B cell (primary cell): ENCODE results near the gene INPP5J. TPM values are rescaled to one million over a fixed set of nuclear protein-coding genes. Genes with fewer than 3 reads are reported as not detected.

ENCODE experiments used
- ATAC-seq: fragments of 200-7000 bp; cut with Tn5 transposase; one replicate; pipeline ENCODE4 v1.10.0; 2021; ENCODE audit warnings: low read depth, mild to moderate bottlenecking, moderate number of reproducible peaks, moderate library complexity
- CTCF ChIA-PET: fragments of 350-600 bp; sonication (Branson Sonifier 250); formaldehyde crosslinking; loops from one replicate; lab custom pipeline; 2021; ENCODE audit warnings: antibody characterized with exemption, inconsistent platforms; lab: Charles Lee
- POLR2A ChIA-PET: fragments of 350-600 bp; sonication (Branson Sonifier 250); formaldehyde crosslinking; loops from one replicate; lab custom pipeline; 2021; ENCODE audit warnings: antibody characterized with exemption; lab: Charles Lee
- DNase-seq: peaks from one replicate; pipeline ENCODE4 v3.0.0; 2013
- H2AFZ ChIP-seq: 2 replicates; pipeline ENCODE4 v1.6.1; 2012; ENCODE audit warnings: mild to moderate bottlenecking, low read depth, low read length; ENCODE audit not compliant: insufficient read depth, poor library complexity, severe bottlenecking
- H3K27ac ChIP-seq, 2 donors: 1 replicate in 1 of 2; 2 replicates in 1 of 2; pipeline ENCODE4 v1.5.1; 2012 to 2013; ENCODE audit warnings: low read length in 2 of 2, mild to moderate bottlenecking in 2 of 2, moderate library complexity in 1 of 2
- H3K27me3 ChIP-seq, 4 experiments: fragments of 200-600 bp in 1 of 4; sonication (generic) in 1 of 4; replicated peaks in 1 of 4; 1 replicate in 2 of 4; 2 replicates in 2 of 4; pipeline versions ENCODE4 v1.6.1 to v1.7.0; 2013 to 2016; ENCODE audit warnings: low read length in 3 of 4, mild to moderate bottlenecking in 2 of 4, mixed read lengths in 1 of 4, moderate library complexity in 1 of 4; ENCODE audit not compliant: insufficient read depth in 4 of 4, control insufficient read depth in 3 of 4; ENCODE audit errors: control extremely low read depth in 1 of 4
- H3K36me3 ChIP-seq, 2 experiments: replicated peaks in 1 of 2; 1 replicate in 1 of 2; 2 replicates in 1 of 2; pipeline versions ENCODE4 v1.6.1 to v1.7.1; 2013; ENCODE audit warnings: low read length in 1 of 2; ENCODE audit not compliant: insufficient read depth in 2 of 2, control insufficient read depth in 1 of 2; ENCODE audit errors: control extremely low read depth in 1 of 2, extremely low read depth in 1 of 2
- H3K4me1 ChIP-seq, 2 donors: fragments of 200-600 bp in 1 of 2; sonication (generic) in 1 of 2; 1 replicate in 1 of 2; 2 replicates in 1 of 2; pipeline versions ENCODE4 v1.5.1 to v1.6.1; 2013 to 2017; ENCODE audit warnings: low read length in 2 of 2; ENCODE audit not compliant: control insufficient read depth in 2 of 2, insufficient read depth in 2 of 2
- H3K4me2 ChIP-seq: replicated peaks from 2 replicates; pipeline ENCODE3; 2012; ENCODE audit warnings: mild to moderate bottlenecking, low read depth, low read length; ENCODE audit not compliant: poor library complexity, severe bottlenecking
- H3K4me3 ChIP-seq, 5 experiments: fragments of 200-600 bp in 1 of 5; sonication (generic) in 1 of 5; 1 replicate in 3 of 5; 2 replicates in 2 of 5; pipeline versions ENCODE4 v1.5.1 to v1.7.0; 2011 to 2016; ENCODE audit warnings: low read length in 4 of 5, mild to moderate bottlenecking in 4 of 5, low read depth in 2 of 5, control low read depth in 1 of 5, moderate library complexity in 1 of 5; ENCODE audit not compliant: insufficient read depth in 1 of 5; ENCODE audit errors: control extremely low read depth in 1 of 5, extremely low read depth in 1 of 5
- H3K79me2 ChIP-seq: fragments of 200-600 bp; sonication (generic); one replicate; pipeline ENCODE4 v1.6.0; 2016; ENCODE audit warnings: low read length; ENCODE audit not compliant: control insufficient read depth, insufficient read depth
- H3K9ac ChIP-seq: fragments of 200-600 bp; sonication (generic); 2 replicates; pipeline ENCODE4 v1.6.1; 2017; ENCODE audit warnings: mild to moderate bottlenecking, low read length, moderate library complexity
- H3K9me3 ChIP-seq, 3 donors: one replicate each; pipeline versions ENCODE4 v1.6.1 to v1.7.1; 2013; ENCODE audit warnings: low read length in 2 of 3; ENCODE audit not compliant: control insufficient read depth in 2 of 3, insufficient read depth in 1 of 3; ENCODE audit errors: control extremely low read depth in 1 of 3
- H4K20me1 ChIP-seq: 2 replicates; pipeline ENCODE4 v1.6.0; 2012; ENCODE audit warnings: mild to moderate bottlenecking, low read length; ENCODE audit not compliant: insufficient read depth, control insufficient read depth, poor library complexity, severe bottlenecking
- H3K27ac Mint-ChIP-seq: one replicate; pipeline ENCODE4 v1.8.0; 2021; ENCODE audit warnings: mixed read lengths
- H3K27me3 Mint-ChIP-seq: one replicate; pipeline ENCODE4 v1.8.0; 2021; ENCODE audit warnings: mixed read lengths
- H3K4me1 Mint-ChIP-seq: one replicate; pipeline ENCODE4 v1.8.0; 2021; ENCODE audit warnings: mixed read lengths
- H3K4me3 Mint-ChIP-seq: one replicate; pipeline ENCODE4 v1.8.0; 2021; ENCODE audit warnings: mixed read lengths
- H3K9me3 Mint-ChIP-seq: one replicate; pipeline ENCODE4 v1.8.0; 2022; ENCODE audit warnings: mixed read lengths; ENCODE audit not compliant: insufficient read depth
- CTCF ChIP-seq: fragments of 200-600 bp; IDR thresholded peaks from one replicate; pipeline ENCODE4 v1.8.0; 2022; ENCODE audit warnings: antibody characterized with exemption, mild to moderate bottlenecking
- EZH2 ChIP-seq: IDR thresholded peaks from 2 replicates; pipeline ENCODE4 v1.6.1; 2012; ENCODE audit warnings: borderline replicate concordance, low read depth, mild to moderate bottlenecking, moderate library complexity, low read length; ENCODE audit not compliant: insufficient read depth, poor library complexity, severe bottlenecking
- WGBS: methylation state at CpG from one replicate; pipeline ENCODE4 v1.1.5; 2013; ENCODE audit warnings: missing lambda C conversion rate; ENCODE audit not compliant: insufficient coverage; 5-methylcytosine and 5-hydroxymethylcytosine counted together
- intact Hi-C: fragments of 100-400 bp; cut with micrococcal nuclease; formaldehyde crosslinking; loops from one replicate; pipeline ENCODE4 v1.10.0; 2022
- polyA plus RNA-seq: library from polyadenylated mRNA; depleted of rRNA; stranded (reverse); fragments of >200 nt; gene quantifications from 2 replicates; pipeline ENCODE4 v1.2.3, GENCODE V29; 2012
- total RNA-seq, 2 donors: library from RNA; stranded (reverse); fragments of 120-200 nt in 1 of 2; gene quantifications; 1 replicate in 1 of 2; 2 replicates in 1 of 2; pipeline versions ENCODE4 v1.2.3 to v1.2.4, GENCODE V29; 2013 to 2022

The INPP5J gene
- total and polyA plus RNA-seq, 2 donors (not counting 1 experiment from before 2014, with no cell fraction given), result 0.07 to 0.52 TPM

DNA sequence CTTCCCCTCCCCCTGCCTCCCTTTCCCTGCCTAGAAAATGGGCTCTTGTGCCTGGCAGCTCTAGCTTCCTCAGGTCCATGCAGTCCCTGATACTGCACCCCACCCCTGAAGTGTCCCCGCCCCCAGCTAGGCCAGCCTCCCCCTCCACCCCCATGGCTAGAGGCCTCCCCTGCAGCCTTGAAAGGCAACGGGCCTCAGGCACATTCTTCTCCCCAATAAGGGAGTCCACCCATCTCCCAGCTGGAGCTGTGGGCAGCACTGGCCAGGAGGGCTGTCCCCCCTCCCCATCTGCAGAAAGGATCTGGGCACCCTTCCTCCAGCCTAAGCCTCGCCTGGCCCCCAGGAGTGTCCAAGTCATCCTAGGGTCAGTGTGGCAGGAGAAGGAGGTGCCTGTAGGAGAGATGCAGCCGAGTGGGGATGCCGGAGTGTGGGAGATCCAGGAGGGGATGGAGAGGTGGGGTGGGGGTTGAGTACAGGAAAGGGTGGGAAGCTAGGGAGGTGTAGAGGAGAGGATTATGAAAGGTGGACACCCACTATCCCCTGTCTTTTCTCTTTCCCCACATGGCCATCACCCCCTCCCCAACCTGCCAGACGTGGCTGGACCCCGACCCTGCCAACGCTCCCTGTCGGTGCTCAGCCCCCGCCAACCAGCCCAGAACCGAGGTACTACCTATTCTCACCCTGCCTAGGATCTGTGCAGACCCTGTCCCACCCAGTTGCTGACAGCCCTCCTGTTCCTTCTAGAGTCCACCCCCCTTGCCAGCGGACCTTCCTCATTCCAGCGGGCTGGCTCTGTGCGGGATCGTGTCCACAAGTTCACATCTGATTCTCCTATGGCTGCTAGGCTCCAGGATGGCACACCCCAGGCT lies 32.3 kb upstream of the INPP5J start:
- Mint-ChIP-seq H3K27ac (peak overlapping the region; percentile 53), H3K4me3 (no peak overlapping the region), H3K4me1 (peaks cover 14% of the 10 kb centered on the region), H3K9me3 (no peaks in the 10 kb centered on the region), H3K27me3 (no peaks in the 10 kb centered on the region)
- Histone ChIP-seq H3K27ac (peak overlapping the region in 1 of 2 donors; percentile 18), H3K36me3 (no peaks in the 10 kb centered on the region), H3K9me3 (no peaks in the 10 kb centered on the region), H3K27me3 (no peaks in the 10 kb centered on the region), H3K9ac (no peak overlapping the region), H3K4me1 (peaks cover 12 to 32% of the 10 kb centered on the region in 2 donors), H4K20me1 (no peaks in the 10 kb centered on the region), H2AFZ (no peak overlapping the region), H3K4me3 (no peak overlapping the region), H3K79me2 (no peaks in the 10 kb centered on the region), H3K4me2 (peak overlapping the region; percentile 51)
- DNase-seq, result no peak
- POLR2A ChIA-PET, result no interaction called here
- CTCF ChIA-PET, result interaction anchor here (1.0 to 2.3 kb wide), 6 partner anchors 17 to 223 kb away, joined by 3 to 9 read pairs (median 4); partner anchors contain the start of gene SELENOM
- intact Hi-C loops, result no loop called here
- WGBS, result 95% methylated on average over 11 of the region's 15 CpGs
- TF ChIP-seq EZH2 (no peak), CTCF (no peak)
- ATAC-seq, result no peak
